Upper lobe of right lung (tissue), 1 donor: ENCODE results near the gene SMAD9. TPM values are rescaled to one million over a fixed set of nuclear protein-coding genes. Genes with fewer than 3 reads are reported as not detected.

ENCODE experiments used
- ATAC-seq: fragments of 200-7000 bp; cut with Tn5 transposase; one replicate; pipeline ENCODE4 v1.9.1; 2020; ENCODE audit warnings: mild to moderate bottlenecking, moderate library complexity
- DNase-seq: peaks from one replicate; pipeline ENCODE4 v3.0.0-alpha.2; 2020
- H3K27ac ChIP-seq: fragments of 200-600 bp; one replicate; pipeline ENCODE4 v1.8.0; 2022
- H3K27me3 ChIP-seq: fragments of 200-600 bp; one replicate; pipeline ENCODE4 v1.8.0; 2022; ENCODE audit warnings: mild to moderate bottlenecking
- H3K36me3 ChIP-seq: fragments of 200-600 bp; one replicate; pipeline ENCODE4 v1.8.0; 2022
- H3K4me1 ChIP-seq: fragments of 200-600 bp; one replicate; pipeline ENCODE4 v1.8.0; 2022
- H3K4me3 ChIP-seq: fragments of 200-600 bp; one replicate; pipeline ENCODE4 v1.8.0; 2022; ENCODE audit warnings: mild to moderate bottlenecking
- H3K9me3 ChIP-seq: fragments of 200-600 bp; one replicate; pipeline ENCODE4 v1.8.0; 2022
- CTCF ChIP-seq: fragments of 200-600 bp; IDR thresholded peaks from one replicate; pipeline ENCODE4 v1.8.0; 2022; ENCODE audit warnings: antibody characterized with exemption
- intact Hi-C: fragments of 100-400 bp; cut with DNase I; formaldehyde crosslinking; loops from one replicate; pipeline ENCODE4 v1.11.0; 2022
- total RNA-seq: library from RNA; stranded (reverse); fragmentation: NEBNext Ultra II Directional; extraction: Animal tissue kit (Norgen Biotek cat#: 25700); gene quantifications from one replicate; pipeline ENCODE4 v1.2.1, GENCODE V29; 2021
- donor health status: DM: no; HTN: yes; CAD: no; lungs with severe emphysema.

Gene SMAD9
- total RNA-seq, 1 donor from 2014 or later, result 21.5 TPM

GRCh38 chr13:36796052-36796451 lies 124.0 kb downstream of the SMAD9 start:
- no peaks in the 10 kb centered on the region for H3K27me3 ChIP-seq
- intact Hi-C loops, result no loop called here
- ATAC-seq (no peak), DNase-seq (no peak)
- H3K9me3 ChIP-seq, result no peaks in the 10 kb centered on the region
- H3K27ac ChIP-seq, result no peak overlapping the region
- H3K36me3 ChIP-seq, result no peaks in the 10 kb centered on the region
- H3K4me3 ChIP-seq, result no peak overlapping the region
- H3K4me1 ChIP-seq, result no peaks in the 10 kb centered on the region
- no peak for TF ChIP-seq CTCF

- Histone ChIP-seq H3K27me3 (no peaks in the 10 kb centered on the region), H3K9me3 (no peaks in the 10 kb centered on the region), H3K4me1 (no peaks in the 10 kb centered on the region), H3K27ac (no peak overlapping the region), H3K4me3 (no peak overlapping the region), H3K36me3 (no peaks in the 10 kb centered on the region)
- intact Hi-C loops, result no loop called here
- no peak for ATAC-seq
- DNase-seq, result no peak
- TF ChIP-seq CTCF, result no peak
Measured at GRCh38 chr13:36795463-36795862, 124.6 kb downstream of the SMAD9 start.

Other genes with a start within 250 kb of the SMAD9 start
- gene SERTM1, start 246.2 kb downstream of the SMAD9 start, total RNA-seq, result 5.9 TPM
- 5.3 TPM for gene RFXAP, start 101.0 kb downstream of the SMAD9 start, total RNA-seq
- gene ALG5, start 79.1 kb upstream of the SMAD9 start, total RNA-seq, result 27.2 TPM
- gene EXOSC8, start 80.5 kb upstream of the SMAD9 start, total RNA-seq, result 30.7 TPM
- gene SUPT20H, start 139.4 kb upstream of the SMAD9 start, total RNA-seq, result 60.3 TPM
- not detected for gene CSNK1A1L, start 185.4 kb upstream of the SMAD9 start, total RNA-seq